Endothelial cell of umbilical vein (primary cell): ENCODE measurements around the gene DIAPH1. TPM values are rescaled to one million over a fixed set of nuclear protein-coding genes. Genes with fewer than 3 reads are reported as not detected.

ENCODE experiments used
- BruUV-seq: library from RNA; stranded (reverse); fragments of 400-500 nt; replicated peaks from 2 replicates; lab custom pipeline; 2021; lab: Mats Ljungman, UMichigan
- CTCF ChIA-PET: fragments of 300-600, 350-600 bp; sonication (Branson Sonifier 250); formaldehyde crosslinking; loops from one replicate; lab custom pipeline; 2021; ENCODE audit warnings: antibody characterized with exemption, inconsistent platforms; lab: Charles Lee
- POLR2A ChIA-PET: fragments of 300-600, 350-600 bp; sonication (Branson Sonifier 250); formaldehyde crosslinking; loops from one replicate; lab custom pipeline; 2021; ENCODE audit warnings: antibody characterized with exemption, inconsistent platforms; lab: Charles Lee
- DNase-seq: peaks from one replicate; pipeline ENCODE4 v3.0.0-alpha.2; 2011; ENCODE audit warnings: low read depth, low spot score
- FAIRE-seq: peaks from 2 replicates; lab custom pipeline; 2011; peaks lifted over from hg19 to GRCh38; lab: Jason Lieb, UNC
- H2AFZ ChIP-seq: 2 replicates; pipeline ENCODE4 v1.6.0; 2012; ENCODE audit warnings: low read depth, low read length, control low read depth, inconsistent platforms
- H3K27ac ChIP-seq: 2 replicates; pipeline ENCODE4 v1.5.1; 2011; ENCODE audit warnings: low read depth, mild to moderate bottlenecking, control low read depth, low read length, moderate library complexity; ENCODE audit not compliant: insufficient read depth
- H3K27me3 ChIP-seq, 2 experiments: 2 replicates each; pipeline versions ENCODE4 v1.6.0 to v1.6.1; 2011; ENCODE audit warnings: low read length in 2 of 2, mixed read lengths in 1 of 2; ENCODE audit not compliant: control insufficient read depth in 2 of 2, insufficient read depth in 2 of 2
- H3K36me3 ChIP-seq, 2 experiments: 2 replicates in 1 of 2; 3 replicates in 1 of 2; pipeline ENCODE4 v1.5.1; 2011; ENCODE audit warnings: low read length in 2 of 2, mild to moderate bottlenecking in 1 of 2, moderate library complexity in 1 of 2; ENCODE audit not compliant: control insufficient read depth in 2 of 2, insufficient read depth in 2 of 2; ENCODE audit errors: extremely low read depth in 1 of 2
- H3K4me1 ChIP-seq: 3 replicates; pipeline ENCODE4 v1.5.1; 2011; ENCODE audit warnings: mild to moderate bottlenecking, low read length; ENCODE audit not compliant: control insufficient read depth, insufficient read depth; ENCODE audit errors: extremely low read depth
- H3K4me2 ChIP-seq: 2 replicates; pipeline ENCODE4 v1.6.1; 2011; ENCODE audit warnings: low read length, control low read depth, mixed read lengths; ENCODE audit not compliant: insufficient read depth
- H3K4me3 ChIP-seq, 3 experiments: fragments of 200-600 bp in 1 of 3; sonication (generic), shearing (Covaris generic) in 1 of 3; replicated peaks in 1 of 3; 2 replicates each; pipeline ENCODE4 v1.5.1; 2011 to 2016; ENCODE audit warnings: control low read depth in 3 of 3, low read length in 3 of 3, mild to moderate bottlenecking in 2 of 3, inconsistent platforms in 1 of 3, low read depth in 1 of 3, moderate library complexity in 1 of 3; ENCODE audit not compliant: insufficient read depth in 1 of 3
- H3K79me2 ChIP-seq: 2 replicates; pipeline ENCODE4 v1.6.0; 2012; ENCODE audit warnings: low read length, inconsistent platforms; ENCODE audit not compliant: control insufficient read depth, insufficient read depth
- H3K9ac ChIP-seq: replicated peaks from 2 replicates; pipeline ENCODE3; 2011; ENCODE audit warnings: low read length, control low read depth; ENCODE audit not compliant: insufficient read depth; ENCODE audit errors: extremely low read depth
- H3K9me1 ChIP-seq: replicated peaks from 3 replicates; pipeline ENCODE4 v1.6.0; 2011; ENCODE audit warnings: mild to moderate bottlenecking, low read length; ENCODE audit not compliant: control insufficient read depth, insufficient read depth; ENCODE audit errors: extremely low read depth
- H3K9me3 ChIP-seq: replicated peaks from 2 replicates; pipeline ENCODE4 v1.5.1; 2012; ENCODE audit warnings: low read length, inconsistent platforms; ENCODE audit not compliant: control insufficient read depth, insufficient read depth
- H4K20me1 ChIP-seq: replicated peaks from 2 replicates; pipeline ENCODE3; 2011; ENCODE audit warnings: mild to moderate bottlenecking, low read length; ENCODE audit not compliant: control insufficient read depth, insufficient read depth; ENCODE audit errors: extremely low read depth
- CTCF ChIP-seq, 2 donors: IDR thresholded peaks; 1 replicate in 1 of 2; 2 replicates in 1 of 2; pipeline ENCODE4 v1.5.1; 2011; ENCODE audit warnings: low read length in 2 of 2, mild to moderate bottlenecking in 2 of 2, moderate library complexity in 2 of 2, control low read depth in 1 of 2, inconsistent platforms in 1 of 2, low read depth in 1 of 2; ENCODE audit not compliant: insufficient read depth in 1 of 2; ENCODE audit errors: extremely low read depth in 1 of 2
- EZH2 ChIP-seq: IDR thresholded peaks from 2 replicates; pipeline ENCODE4 v1.6.1; 2012; ENCODE audit warnings: borderline replicate concordance, low read depth, mild to moderate bottlenecking, moderate library complexity, low read length, inconsistent platforms; ENCODE audit not compliant: severe bottlenecking
- FOS ChIP-seq: IDR thresholded peaks from 2 replicates; pipeline ENCODE4 v1.6.1; 2011; ENCODE audit warnings: mild to moderate bottlenecking, low read length, moderate library complexity, borderline replicate concordance; ENCODE audit not compliant: insufficient read depth
- GATA2 ChIP-seq: IDR thresholded peaks from 2 replicates; pipeline ENCODE4 v1.7.0; 2011; ENCODE audit warnings: low read depth, mild to moderate bottlenecking, moderate library complexity, mixed read lengths, low read length; ENCODE audit not compliant: insufficient read length, insufficient read depth
- JUN ChIP-seq: IDR thresholded peaks from 2 replicates; pipeline ENCODE4 v1.6.1; 2011; ENCODE audit warnings: borderline replicate concordance, low read depth; ENCODE audit not compliant: insufficient read length, insufficient read depth
- MAX ChIP-seq: IDR thresholded peaks from 2 replicates; pipeline ENCODE4 v1.6.1; 2011; ENCODE audit not compliant: insufficient read depth, insufficient read length
- MYC ChIP-seq: IDR thresholded peaks from one replicate; pipeline ENCODE4 v1.6.1; 2011; ENCODE audit warnings: mild to moderate bottlenecking, low read depth, low read length
- POLR2A ChIP-seq: IDR thresholded peaks from 2 replicates; pipeline ENCODE4 v1.6.1; 2012; ENCODE audit warnings: low read depth, mild to moderate bottlenecking, control low read depth, low read length
- POLR2AphosphoS5 ChIP-seq: IDR thresholded peaks from 2 replicates; pipeline ENCODE4 v1.6.1; 2012; ENCODE audit warnings: low read depth, mild to moderate bottlenecking, control low read depth, low read length, moderate library complexity; ENCODE audit not compliant: insufficient read depth
- dilution Hi-C: fragments of 300-500 bp; cut with MboI; formaldehyde crosslinking; loops from one replicate; pipeline ENCODE4 v1.15.0; 2019; ENCODE audit warnings: low sequenced_read_pairs; ENCODE audit not compliant: extremely low pct_ligation_motif_present
- intact Hi-C: fragments of 100-400 bp; cut with micrococcal nuclease; formaldehyde crosslinking; loops from one replicate; pipeline ENCODE4 v1.10.0; 2022
- polyA plus RNA-seq, 4 experiments: library from polyadenylated mRNA; depleted of rRNA in 3 of 4; stranded (reverse) in 3 of 4; unstranded in 1 of 4; fragments of >200 nt; gene quantifications; 2 replicates each; pipeline versions ENCODE4 v1.2.1 to v1.2.3, GENCODE V29; 2011 to 2012; ENCODE audit warnings: missing spikeins in 1 of 4
- total RNA-seq: library from RNA; stranded (reverse); gene quantifications from 2 replicates; pipeline ENCODE4 v1.2.3, GENCODE V29; 2021

DIAPH1 gene
- total and polyA plus RNA-seq, 2 donors (not counting 3 experiments of a cell fraction or from before 2014, with no cell fraction given): 68.6 to 105 TPM

- FAIRE-seq: no peak
Observed at GRCh38 chr5:141486091-141486490, 132.7 kb downstream of the DIAPH1 start.

More at GRCh38 chr5:141486091-141486490, 132.7 kb downstream of the DIAPH1 start:
- no peak for TF ChIP-seq EZH2
- TF ChIP-seq JUN: no peak
- TF ChIP-seq POLR2A: no peak
- TF ChIP-seq FOS: no peak
- no peak for TF ChIP-seq MYC
- TF ChIP-seq MAX: no peak
- TF ChIP-seq GATA2: no peak
- TF ChIP-seq CTCF (IDR thresholded peaks at IDR 0.05; ENCODE audit: extremely low read depth in 1 of 2, insufficient read depth in 1 of 2, low read depth in 1 of 2, low read length in 2 of 2): no peak
- no peak for TF ChIP-seq POLR2AphosphoS5
- Histone ChIP-seq H3K9me3 (no peaks in the 10 kb centered on the region), H3K4me1 (peaks cover 10% of the 10 kb centered on the region), H3K36me3 (no peaks in the 10 kb centered on the region), H3K79me2 (no peaks in the 10 kb centered on the region), H3K4me2 (no peak overlapping the region), H2AFZ (no peak overlapping the region), H3K9me1 (no peaks in the 10 kb centered on the region), H3K27me3 (peaks cover 5 to 20% of the 10 kb centered on the region in 2 experiments), H3K27ac (no peak overlapping the region), H3K9ac (no peak overlapping the region), H3K4me3 (no peak overlapping the region), H4K20me1 (no peaks in the 10 kb centered on the region)
- CTCF ChIA-PET: interaction anchor here (1.1 to 4.1 kb wide), 10 partner anchors 8 to 78 kb away, joined by 3 to 25 read pairs (median 5); partner anchors contain the start of genes PCDHGA12 and PCDHGC3
- dilution Hi-C loops: no loop called here
- intact Hi-C loops: no loop called here
- POLR2A ChIA-PET: no interaction called here
- DNase-seq: no peak
- BruUV-seq: no TSS peak
